Mesothelial cell of epicardium (in vitro differentiated cells): ENCODE results near the gene FAM20B. TPM values are rescaled to one million over a fixed set of nuclear protein-coding genes. Genes with fewer than 3 reads are reported as not detected.

Experiments used
- DNase-seq, 2 experiments: peaks; one replicate each; pipeline ENCODE4 v3.0.0; 2021; ENCODE audit warnings: low spot score in 2 of 2; ENCODE audit not compliant: unreplicated experiment in 2 of 2
- H3K27ac Mint-ChIP-seq: 2 replicates; pipeline ENCODE4 v1.8.0; 2021; ENCODE audit warnings: mixed read lengths
- H3K27me3 Mint-ChIP-seq: 2 replicates; pipeline ENCODE4 v1.8.0; 2021; ENCODE audit warnings: low read depth, mixed read lengths
- H3K36me3 Mint-ChIP-seq: 2 replicates; pipeline ENCODE4 v1.8.0; 2021; ENCODE audit warnings: mixed read lengths
- H3K4me1 Mint-ChIP-seq: 2 replicates; pipeline ENCODE4 v1.8.0; 2021; ENCODE audit warnings: mixed read lengths
- H3K4me3 Mint-ChIP-seq: 2 replicates; pipeline ENCODE4 v1.8.0; 2021; ENCODE audit warnings: mild to moderate bottlenecking, moderate library complexity, mixed read lengths
- H3K9me3 Mint-ChIP-seq: 2 replicates; pipeline ENCODE4 v1.8.0; 2021; ENCODE audit warnings: mixed read lengths
- CTCF ChIP-seq: fragments of 200-600 bp; sonication (generic); IDR thresholded peaks from one replicate; pipeline ENCODE4 v1.5.0; 2021; ENCODE audit warnings: antibody characterized with exemption; ENCODE audit not compliant: unreplicated experiment
- total RNA-seq: library from RNA; stranded (reverse); gene quantifications from 3 replicates; pipeline ENCODE4 v1.2.1, GENCODE V29; 2021

FAM20B gene
- total RNA-seq, 1 donor from 2014 or later = 52.2 TPM

DNA sequence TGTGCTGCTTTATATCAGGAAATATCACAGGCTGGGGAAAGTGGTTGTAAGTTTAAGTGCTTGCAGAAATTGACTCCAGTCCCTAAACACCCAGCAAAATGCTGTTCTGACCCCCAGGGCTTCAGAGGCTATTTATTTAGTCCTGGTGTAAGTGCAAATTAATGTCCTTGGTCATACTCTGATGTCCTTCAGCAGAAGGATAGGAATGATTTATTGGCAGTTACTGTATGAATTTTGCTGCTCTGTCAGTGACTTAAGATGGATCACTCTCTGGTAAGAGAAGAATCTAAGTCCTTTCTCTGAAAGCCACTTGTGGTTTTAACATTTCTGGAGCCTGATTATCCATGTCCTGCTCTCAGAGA lies 21.9 kb downstream of the FAM20B start:
- H3K4me1 Mint-ChIP-seq = peaks cover 11% of the 10 kb centered on the region

DNA sequence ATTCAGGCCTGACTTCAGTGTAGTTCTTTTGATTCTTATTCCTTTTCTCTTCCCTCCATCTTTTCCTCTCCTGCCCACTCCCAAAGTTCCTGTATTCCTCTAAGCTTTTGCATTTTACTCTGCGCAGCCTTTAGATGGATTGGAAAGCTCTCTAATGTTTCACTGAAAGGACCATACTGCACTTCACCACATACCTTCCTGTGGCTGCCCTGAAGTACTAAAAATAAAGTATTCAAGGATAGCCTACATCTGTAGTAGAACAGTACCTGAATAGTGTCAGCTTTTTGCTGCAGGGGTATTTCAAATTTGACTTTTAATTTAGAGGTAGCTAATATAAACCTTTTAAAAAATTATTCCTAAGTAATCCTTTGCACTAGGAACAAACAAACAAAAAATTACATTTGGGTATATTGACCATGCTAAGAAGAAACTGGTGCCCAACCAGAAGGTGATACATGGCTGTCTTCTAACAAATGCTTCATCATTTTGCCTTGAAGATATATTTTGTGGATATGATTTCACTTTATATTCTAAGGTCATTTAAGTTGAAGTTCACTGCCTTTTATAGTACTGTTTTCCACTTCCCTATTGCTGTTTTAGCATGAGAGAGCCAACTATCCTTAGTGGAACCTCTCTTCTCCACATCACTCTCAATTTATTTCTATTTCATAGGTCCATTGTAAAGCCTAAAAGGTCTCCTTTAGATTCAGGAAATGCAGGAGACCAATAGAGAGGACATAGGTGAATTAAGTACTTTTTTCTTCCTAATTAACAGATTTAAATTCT lies 22.8 kb downstream of the FAM20B start:
- H3K4me1 Mint-ChIP-seq = peaks cover 11% of the 10 kb centered on the region
- no peak for DNase-seq
- no peak overlapping the region for H3K4me3 Mint-ChIP-seq
- peaks cover 22% of the 10 kb centered on the region for H3K36me3 Mint-ChIP-seq
- H3K27ac Mint-ChIP-seq = no peak overlapping the region
- no peaks in the 10 kb centered on the region for H3K27me3 Mint-ChIP-seq
- peaks cover 8% of the 10 kb centered on the region for H3K9me3 Mint-ChIP-seq
- no peak for TF ChIP-seq CTCF

More for the DNA sequence above, 21.9 kb downstream of the FAM20B start:
- TF ChIP-seq CTCF = no peak
- Mint-ChIP-seq H3K4me3 (no peak overlapping the region), H3K36me3 (peaks cover 25% of the 10 kb centered on the region), H3K27me3 (no peaks in the 10 kb centered on the region), H3K27ac (peak overlapping the region; percentile 24), H3K9me3 (peaks cover 10% of the 10 kb centered on the region)
- no peak for DNase-seq

- DNase-seq = no peak
- Mint-ChIP-seq H3K9me3 (peaks cover 16% of the 10 kb centered on the region), H3K4me3 (no peak overlapping the region), H3K27me3 (no peaks in the 10 kb centered on the region), H3K36me3 (peaks cover 38% of the 10 kb centered on the region), H3K4me1 (peaks cover 4% of the 10 kb centered on the region), H3K27ac (no peak overlapping the region)
- no peak for TF ChIP-seq CTCF
Observed at GRCh38 chr1:179052776-179053175, 27.1 kb downstream of the FAM20B start.

GRCh38 chr1:179053486-179053885 lies 27.8 kb downstream of the FAM20B start:
- Mint-ChIP-seq H3K27me3 (no peaks in the 10 kb centered on the region), H3K4me1 (peaks cover 7% of the 10 kb centered on the region), H3K4me3 (no peak overlapping the region), H3K9me3 (peaks cover 16% of the 10 kb centered on the region), H3K36me3 (peaks cover 39% of the 10 kb centered on the region), H3K27ac (no peak overlapping the region)
- TF ChIP-seq CTCF = no peak
- DNase-seq = no peak

DNA sequence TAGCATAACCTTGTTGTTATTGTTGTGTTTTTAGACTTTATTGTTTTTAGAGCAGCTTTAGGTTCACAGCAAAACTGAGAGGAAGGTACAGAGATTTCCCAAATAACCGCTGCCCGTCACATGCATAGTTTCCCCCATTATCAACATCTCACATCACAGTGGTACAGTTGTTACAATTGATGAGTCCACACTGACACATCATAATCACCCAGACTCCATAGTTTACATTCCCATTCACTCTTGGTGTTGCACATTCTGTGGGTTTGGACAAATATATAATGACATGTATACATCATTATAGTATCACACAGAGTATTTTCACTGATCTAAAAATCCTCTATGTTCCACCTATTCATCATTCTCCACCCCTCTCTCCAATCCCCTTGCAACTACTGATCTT lies 30.2 kb downstream of the FAM20B start:
- H3K27me3 Mint-ChIP-seq = no peaks in the 10 kb centered on the region

More for the DNA sequence above, 30.2 kb downstream of the FAM20B start:
- Mint-ChIP-seq H3K4me1 (peaks cover 18% of the 10 kb centered on the region), H3K9me3 (peaks cover 16% of the 10 kb centered on the region), H3K36me3 (peaks cover 40% of the 10 kb centered on the region), H3K27ac (no peak overlapping the region), H3K4me3 (no peak overlapping the region)
- no peak for DNase-seq
- TF ChIP-seq CTCF = no peak
